ENCODE measurements around the gene MPZ.

GRCh38 chr1:161267321-161267720, 42.4 kb downstream of the MPZ start:
- TF ChIP-seq CTCF (IDR thresholded peaks at IDR 0.05) (no peak), TCF7L2 (IDR thresholded peaks at IDR 0.05; ENCODE audit: low read depth, low read length) (no peak)

Data from Panc1 (cell line).